BLaER1 (cell line): ENCODE measurements around the gene CDSN.

Experiments used
- H3K27ac ChIP-seq: shearing (Covaris generic); formaldehyde crosslinking; 2 replicates; pipeline ENCODE4 v1.8.1; 2022
- H3K27me3 ChIP-seq: shearing (Covaris generic); formaldehyde crosslinking; 2 replicates; pipeline ENCODE4 v1.8.1; 2022
- H3K36me3 ChIP-seq: shearing (Covaris generic); formaldehyde crosslinking; 2 replicates; pipeline ENCODE4 v1.8.1; 2022
- H3K4me1 ChIP-seq: shearing (Covaris generic); formaldehyde crosslinking; 2 replicates; pipeline ENCODE4 v1.8.1; 2022
- H3K4me2 ChIP-seq: shearing (Covaris generic); formaldehyde crosslinking; 2 replicates; pipeline ENCODE4 v1.8.1; 2022
- H3K4me3 ChIP-seq: shearing (Covaris generic); formaldehyde crosslinking; 2 replicates; pipeline ENCODE4 v1.8.1; 2022
- H3K9ac ChIP-seq: shearing (Covaris generic); formaldehyde crosslinking; 2 replicates; pipeline ENCODE4 v1.8.1; 2022
- H3K9me3 ChIP-seq: shearing (Covaris generic); formaldehyde crosslinking; 2 replicates; pipeline ENCODE4 v1.8.1; 2022
- H4K20me1 ChIP-seq: shearing (Covaris generic); formaldehyde crosslinking; 2 replicates; pipeline ENCODE4 v1.8.1; 2022
- Cebpa-rat ChIP-seq: shearing (Covaris generic); IDR thresholded peaks from 2 replicates; pipeline ENCODE4 v1.8.1; 2022

The CDSN gene

GRCh38 chr6:31130751-31131150 is 10.5 kb upstream of the CDSN start:
- Histone ChIP-seq H3K9ac (no peak overlapping the region), H3K27me3 (no peaks in the 10 kb centered on the region), H3K4me3 (no peak overlapping the region), H3K4me1 (peaks cover 3% of the 10 kb centered on the region), H3K27ac (no peak overlapping the region), H4K20me1 (no peaks in the 10 kb centered on the region), H3K36me3 (no peaks in the 10 kb centered on the region), H3K9me3 (no peaks in the 10 kb centered on the region), H3K4me2 (no peak overlapping the region)
- TF ChIP-seq Cebpa-rat = no peak

GRCh38 chr6:31129130-31129529 is 8.9 kb upstream of the CDSN start:
- H3K9me3 ChIP-seq = no peaks in the 10 kb centered on the region
- H3K4me2 ChIP-seq = no peak overlapping the region
- no peaks in the 10 kb centered on the region for H3K36me3 ChIP-seq
- H3K4me3 ChIP-seq = no peak overlapping the region
- H3K4me1 ChIP-seq = peaks cover 11% of the 10 kb centered on the region
- no peaks in the 10 kb centered on the region for H3K27me3 ChIP-seq
- H3K27ac ChIP-seq = no peak overlapping the region
- TF ChIP-seq Cebpa-rat = no peak
- H4K20me1 ChIP-seq = no peaks in the 10 kb centered on the region
- H3K9ac ChIP-seq = no peak overlapping the region

- Histone ChIP-seq H3K27me3 (no peaks in the 10 kb centered on the region), H3K4me1 (peaks cover 13% of the 10 kb centered on the region), H3K27ac (no peak overlapping the region), H3K4me2 (no peak overlapping the region), H3K4me3 (no peak overlapping the region), H3K9ac (no peak overlapping the region), H3K9me3 (no peaks in the 10 kb centered on the region), H3K36me3 (no peaks in the 10 kb centered on the region), H4K20me1 (no peaks in the 10 kb centered on the region)
- no peak for TF ChIP-seq Cebpa-rat
Measured at GRCh38 chr6:31128093-31128676, 7.9 kb upstream of the CDSN start.

- no peak overlapping the region for H3K9ac ChIP-seq
- no peak overlapping the region for H3K4me3 ChIP-seq
- no peaks in the 10 kb centered on the region for H3K36me3 ChIP-seq
- H3K27me3 ChIP-seq = no peaks in the 10 kb centered on the region
- no peaks in the 10 kb centered on the region for H3K9me3 ChIP-seq
- no peaks in the 10 kb centered on the region for H4K20me1 ChIP-seq
- no peak for TF ChIP-seq Cebpa-rat
- peaks cover 29% of the 10 kb centered on the region for H3K4me1 ChIP-seq
- no peak overlapping the region for H3K27ac ChIP-seq
- no peak overlapping the region for H3K4me2 ChIP-seq
Measured at GRCh38 chr6:31126396-31127175, 6.3 kb upstream of the CDSN start.

- Histone ChIP-seq H3K4me2 (no peak overlapping the region), H3K9me3 (no peaks in the 10 kb centered on the region), H3K36me3 (no peaks in the 10 kb centered on the region), H3K4me1 (peaks cover 29% of the 10 kb centered on the region), H3K27ac (no peak overlapping the region), H3K4me3 (no peak overlapping the region), H4K20me1 (no peaks in the 10 kb centered on the region), H3K9ac (no peak overlapping the region), H3K27me3 (no peaks in the 10 kb centered on the region)
- no peak for TF ChIP-seq Cebpa-rat
Measured at GRCh38 chr6:31125586-31126363, 5.5 kb upstream of the CDSN start.

GRCh38 chr6:31125162-31125561 is 4.9 kb upstream of the CDSN start:
- Histone ChIP-seq H3K4me2 (no peak overlapping the region), H4K20me1 (no peaks in the 10 kb centered on the region), H3K27ac (no peak overlapping the region), H3K4me1 (peaks cover 29% of the 10 kb centered on the region), H3K9ac (no peak overlapping the region), H3K9me3 (no peaks in the 10 kb centered on the region), H3K4me3 (no peak overlapping the region), H3K27me3 (no peaks in the 10 kb centered on the region), H3K36me3 (no peaks in the 10 kb centered on the region)
- TF ChIP-seq Cebpa-rat = no peak

GRCh38 chr6:31122791-31123706 is 2.8 kb upstream of the CDSN start:
- peak overlapping the region; percentile 55 for H3K4me2 ChIP-seq
- H3K4me1 ChIP-seq = peaks cover 29% of the 10 kb centered on the region
- H4K20me1 ChIP-seq = no peaks in the 10 kb centered on the region
- no peaks in the 10 kb centered on the region for H3K27me3 ChIP-seq
- H3K36me3 ChIP-seq = no peaks in the 10 kb centered on the region
- no peak overlapping the region for H3K4me3 ChIP-seq
- TF ChIP-seq Cebpa-rat = no peak
- H3K9ac ChIP-seq = no peak overlapping the region
- H3K9me3 ChIP-seq = no peaks in the 10 kb centered on the region
- no peak overlapping the region for H3K27ac ChIP-seq

GRCh38 chr6:31121131-31121790 is 1.0 kb upstream of the CDSN start:
- no peaks in the 10 kb centered on the region for H3K36me3 ChIP-seq
- no peak for TF ChIP-seq Cebpa-rat
- H3K4me2 ChIP-seq = no peak overlapping the region
- no peaks in the 10 kb centered on the region for H4K20me1 ChIP-seq
- no peaks in the 10 kb centered on the region for H3K27me3 ChIP-seq
- no peak overlapping the region for H3K27ac ChIP-seq
- H3K9ac ChIP-seq = no peak overlapping the region
- H3K9me3 ChIP-seq = no peaks in the 10 kb centered on the region
- peaks cover 29% of the 10 kb centered on the region for H3K4me1 ChIP-seq
- no peak overlapping the region for H3K4me3 ChIP-seq

GRCh38 chr6:31118178-31118577 is 2.1 kb downstream of the CDSN start:
- Histone ChIP-seq H4K20me1 (no peaks in the 10 kb centered on the region), H3K4me1 (peaks cover 16% of the 10 kb centered on the region), H3K4me3 (no peak overlapping the region), H3K9ac (no peak overlapping the region), H3K4me2 (no peak overlapping the region), H3K36me3 (no peaks in the 10 kb centered on the region), H3K9me3 (no peaks in the 10 kb centered on the region), H3K27me3 (no peaks in the 10 kb centered on the region), H3K27ac (no peak overlapping the region)
- no peak for TF ChIP-seq Cebpa-rat
